Smooth muscle cell (in vitro differentiated cells): ENCODE data around the gene TBX1. TPM values are rescaled to one million over a fixed set of nuclear protein-coding genes. Genes with fewer than 3 reads are reported as not detected.

ENCODE experiments used
- DNase-seq: peaks from one replicate; lab custom pipeline; 2025; ENCODE audit not compliant: unreplicated experiment; lab: John Stamatoyannopoulos, UW
- H2AFZ ChIP-seq: fragments of 200-600 bp; sonication (generic); 2 replicates; pipeline ENCODE4 v1.6.0; 2016; ENCODE audit warnings: antibody characterized with exemption, low read depth, mild to moderate bottlenecking
- H3F3A ChIP-seq: fragments of 200-600 bp; sonication (generic); 2 replicates; pipeline ENCODE4 v1.6.0; 2017; ENCODE audit warnings: antibody characterized with exemption, low read depth
- H3K27ac ChIP-seq: fragments of 200-600 bp; sonication (generic); 2 replicates; pipeline ENCODE4 v1.5.1; 2016; ENCODE audit warnings: low read depth, mild to moderate bottlenecking
- H3K27me3 ChIP-seq: fragments of 200-600 bp; sonication (generic); 2 replicates; pipeline ENCODE4 v1.6.1; 2016; ENCODE audit warnings: low read depth, mild to moderate bottlenecking
- H3K36me3 ChIP-seq: fragments of 200-600 bp; sonication (generic); 2 replicates; pipeline ENCODE4 v1.5.1; 2016; ENCODE audit warnings: low read depth
- H3K4me1 ChIP-seq: fragments of 200-600 bp; sonication (generic); 2 replicates; pipeline ENCODE4 v1.5.1; 2016; ENCODE audit warnings: low read depth
- H3K4me2 ChIP-seq: fragments of 200-600 bp; sonication (generic); 2 replicates; pipeline ENCODE4 v1.6.0; 2016; ENCODE audit warnings: mild to moderate bottlenecking
- H3K4me3 ChIP-seq: fragments of 200-600 bp; sonication (generic); 2 replicates; pipeline ENCODE4 v1.5.1; 2016; ENCODE audit warnings: mild to moderate bottlenecking
- H3K79me2 ChIP-seq: fragments of 200-600 bp; sonication (generic); 2 replicates; pipeline ENCODE4 v1.6.0; 2016; ENCODE audit warnings: low read depth, mild to moderate bottlenecking
- H3K9ac ChIP-seq: fragments of 200-600 bp; sonication (generic); 2 replicates; pipeline ENCODE4 v1.6.0; 2016; ENCODE audit warnings: low read depth
- H3K9me3 ChIP-seq: fragments of 200-600 bp; sonication (generic); replicated peaks from 2 replicates; pipeline ENCODE4 v1.5.1; 2016; ENCODE audit warnings: low read depth
- H4K20me1 ChIP-seq: fragments of 200-600 bp; sonication (generic); 2 replicates; pipeline ENCODE4 v1.6.0; 2016; ENCODE audit warnings: low read depth
- CTCF ChIP-seq: fragments of 200-600 bp; sonication (generic); IDR thresholded peaks from 2 replicates; pipeline ENCODE4 v1.5.1; 2017; ENCODE audit warnings: borderline replicate concordance, mild to moderate bottlenecking, antibody characterized with exemption; ENCODE audit not compliant: insufficient read depth, poor library complexity, severe bottlenecking
- WGBS: methylation state at CpG from one replicate; pipeline ENCODE4 v1.1.7; 2016; ENCODE audit warnings: low lambda C conversion rate; 5-methylcytosine and 5-hydroxymethylcytosine counted together
- polyA plus RNA-seq: library from polyadenylated mRNA; unstranded; fragments of >200 nt; fragmentation: Nextera tagmentation; extraction: Ambion mirVana; gene quantifications from 2 replicates; pipeline ENCODE4 v1.2.1, GENCODE V29; 2016
- total RNA-seq: library from RNA; depleted of rRNA; stranded (reverse); fragments of >200 nt; gene quantifications from 2 replicates; pipeline ENCODE4 v1.2.3, GENCODE V29; 2014

TBX1 gene
- total and polyA plus RNA-seq, 2 experiments from 2014 or later: not detected

- 83% methylated on average over 18 of the region's 61 CpGs for WGBS
These were observed 33.0 kb upstream of the TBX1 start for GRCh38 chr22:19727310-19728150.

GRCh38 chr22:19728271-19728670, 32.3 kb upstream of the TBX1 start:
- Histone ChIP-seq H3K4me2 (no peak overlapping the region), H3K27ac (no peak overlapping the region), H3K79me2 (no peaks in the 10 kb centered on the region), H3F3A (no peaks in the 10 kb centered on the region), H3K27me3 (peaks cover 26% of the 10 kb centered on the region), H4K20me1 (peaks cover 6% of the 10 kb centered on the region), H3K4me1 (peaks cover 3% of the 10 kb centered on the region), H3K4me3 (no peak overlapping the region), H3K36me3 (no peaks in the 10 kb centered on the region), H3K9ac (no peak overlapping the region), H3K9me3 (no peaks in the 10 kb centered on the region), H2AFZ (no peak overlapping the region)
- no peak for DNase-seq
- WGBS: 86% methylated on average over 5 of the region's 6 CpGs
- TF ChIP-seq CTCF: no peak

More at GRCh38 chr22:19727310-19728150, 33.0 kb upstream of the TBX1 start:
- Histone ChIP-seq H3K4me1 (peaks cover 10% of the 10 kb centered on the region), H3K36me3 (no peaks in the 10 kb centered on the region), H3F3A (no peaks in the 10 kb centered on the region), H2AFZ (no peak overlapping the region), H3K79me2 (no peaks in the 10 kb centered on the region), H4K20me1 (peaks cover 14% of the 10 kb centered on the region), H3K27me3 (peaks cover 30% of the 10 kb centered on the region), H3K4me2 (no peak overlapping the region), H3K9me3 (no peaks in the 10 kb centered on the region), H3K27ac (no peak overlapping the region), H3K9ac (no peak overlapping the region), H3K4me3 (no peak overlapping the region)
- TF ChIP-seq CTCF: no peak
- no peak for DNase-seq

- no peak for DNase-seq
- Histone ChIP-seq H3F3A (no peaks in the 10 kb centered on the region), H3K9me3 (no peaks in the 10 kb centered on the region)
These were observed 31.7 kb upstream of the TBX1 start for GRCh38 chr22:19728836-19729235.

More at GRCh38 chr22:19728836-19729235, 31.7 kb upstream of the TBX1 start:
- Histone ChIP-seq H2AFZ (no peak overlapping the region), H3K4me3 (no peak overlapping the region), H3K4me2 (no peak overlapping the region), H3K27me3 (peaks cover 21% of the 10 kb centered on the region), H3K27ac (no peak overlapping the region), H3K9ac (no peak overlapping the region), H3K79me2 (no peaks in the 10 kb centered on the region), H4K20me1 (peaks cover under 1% of the 10 kb centered on the region), H3K36me3 (no peaks in the 10 kb centered on the region), H3K4me1 (no peaks in the 10 kb centered on the region)
- 79% methylated on average over 10 of the region's 10 CpGs for WGBS
- TF ChIP-seq CTCF: no peak
